HFFc6 (cell line): Measurements from ENCODE around the gene IL16. TPM values are rescaled to one million over a fixed set of nuclear protein-coding genes. Genes with fewer than 3 reads are reported as not detected.

Source experiments
- DNase-seq: peaks from one replicate; pipeline ENCODE4 v3.0.0-alpha.2; 2018
- H3K27ac Mint-ChIP-seq: 2 replicates; pipeline ENCODE4 v1.8.0; 2020; ENCODE audit warnings: mild to moderate bottlenecking, mixed read lengths
- H3K27me3 Mint-ChIP-seq: 2 replicates; pipeline ENCODE4 v1.8.0; 2021; ENCODE audit warnings: mild to moderate bottlenecking, moderate library complexity, mixed read lengths; ENCODE audit not compliant: insufficient read depth
- H3K36me3 Mint-ChIP-seq: 2 replicates; pipeline ENCODE4 v1.8.0; 2021; ENCODE audit warnings: low read depth, mixed read lengths
- H3K4me1 Mint-ChIP-seq: 2 replicates; pipeline ENCODE4 v1.8.0; 2020; ENCODE audit warnings: low read depth, mixed read lengths
- H3K4me3 Mint-ChIP-seq: 2 replicates; pipeline ENCODE4 v1.8.0; 2020; ENCODE audit warnings: mild to moderate bottlenecking, moderate library complexity, mixed read lengths
- H3K9me3 Mint-ChIP-seq: 2 replicates; pipeline ENCODE4 v1.8.0; 2020; ENCODE audit warnings: mild to moderate bottlenecking, mixed read lengths
- CTCF ChIP-seq: fragments of 200-600 bp; sonication (generic); IDR thresholded peaks from 2 replicates; pipeline ENCODE4 v1.5.0; 2021; ENCODE audit warnings: antibody characterized with exemption, mild to moderate bottlenecking
- total RNA-seq, 6 experiments: library from RNA; stranded (reverse); fragmentation: NEBNext Ultra II Directional; extraction: Animal tissue kit (Norgen Biotek cat#: 25700); gene quantifications; 2 replicates in 1 of 6; 3 replicates in 5 of 6; pipeline ENCODE4 v1.2.3, GENCODE V29; 2021

The IL16 gene
- total RNA-seq, 6 experiments from 2014 or later: not detected

- no peaks in the 10 kb centered on the region for H3K36me3 Mint-ChIP-seq
- no peak overlapping the region for H3K4me3 Mint-ChIP-seq
- peaks cover 12% of the 10 kb centered on the region for H3K4me1 Mint-ChIP-seq
- H3K27ac Mint-ChIP-seq: no peak overlapping the region
- peaks cover 20% of the 10 kb centered on the region for H3K27me3 Mint-ChIP-seq
- TF ChIP-seq CTCF: no peak
- no peak for DNase-seq
- H3K9me3 Mint-ChIP-seq: no peaks in the 10 kb centered on the region
Measured at GRCh38 chr15:81296673-81297072, 100.0 kb downstream of the IL16 start.

DNA sequence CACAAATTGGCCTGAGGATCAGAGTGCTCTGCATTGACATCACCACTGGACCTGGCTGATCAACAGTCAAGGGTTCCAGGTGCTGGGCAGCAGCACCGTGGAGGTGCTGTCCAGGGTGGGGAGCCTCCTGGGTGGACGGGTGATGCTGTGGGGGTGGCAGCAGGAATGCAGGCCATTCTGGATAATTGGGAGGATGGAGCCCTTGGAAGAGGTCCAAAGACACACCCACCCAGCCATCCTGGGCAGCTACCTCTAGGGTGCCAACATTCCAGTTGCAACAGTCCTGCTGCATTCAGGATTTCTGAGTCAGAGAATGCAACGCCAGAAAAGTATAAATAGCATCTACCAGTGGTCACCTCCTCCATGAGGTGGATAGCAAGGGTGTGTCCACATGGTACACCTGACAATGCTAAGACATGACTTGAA is 100.5 kb downstream of the IL16 start:
- DNase-seq: peak; percentile 29
- Mint-ChIP-seq H3K36me3 (no peaks in the 10 kb centered on the region), H3K4me1 (peaks cover 12% of the 10 kb centered on the region), H3K27me3 (peaks cover 17% of the 10 kb centered on the region), H3K9me3 (no peaks in the 10 kb centered on the region), H3K27ac (no peak overlapping the region), H3K4me3 (no peak overlapping the region)
- TF ChIP-seq CTCF: no peak

DNA sequence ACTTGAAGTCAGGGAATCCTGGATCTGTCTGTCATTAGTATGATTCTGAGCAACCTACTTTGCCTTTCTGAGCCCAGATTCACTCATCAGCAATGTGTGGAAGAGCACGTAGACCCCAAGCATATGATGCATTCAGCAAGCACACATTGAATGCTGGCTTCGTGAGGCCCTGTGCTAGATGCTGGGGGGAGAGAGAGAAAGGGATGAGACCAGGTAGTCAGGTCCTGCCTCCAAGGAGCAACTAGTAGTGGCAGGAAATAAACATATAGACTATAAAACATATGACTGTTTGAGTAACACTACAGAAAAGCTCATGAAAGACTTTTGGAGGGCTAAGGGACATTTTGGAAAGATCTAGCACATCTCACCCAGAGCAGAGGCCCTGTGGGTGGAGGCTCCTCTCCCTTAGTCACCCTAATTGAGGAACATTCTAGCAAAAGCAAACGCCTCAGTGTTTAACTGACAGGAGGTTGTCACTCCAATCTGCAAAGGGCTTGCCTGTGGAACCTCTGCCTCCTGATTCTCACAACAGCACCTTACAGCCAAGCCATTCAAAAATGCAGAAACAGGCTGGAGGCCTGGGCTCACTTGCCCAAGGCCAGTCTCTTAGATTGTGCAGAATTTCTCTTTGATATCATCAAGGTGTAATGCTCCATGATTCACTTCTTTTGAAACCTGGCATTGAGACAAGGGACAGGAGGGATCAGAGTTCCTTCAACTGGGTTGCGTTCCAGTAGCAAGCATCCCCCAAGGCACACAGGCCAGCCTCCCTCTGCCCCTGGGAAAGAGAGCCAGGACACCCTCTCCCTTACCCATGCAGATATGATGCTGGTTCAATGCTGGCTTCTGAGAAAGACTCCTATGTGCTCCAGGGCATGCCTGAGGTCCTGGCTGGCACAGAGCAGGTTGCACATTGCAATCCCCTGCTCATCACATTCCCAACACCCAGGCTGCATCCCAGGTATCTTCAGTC is 101.2 kb downstream of the IL16 start:
- TF ChIP-seq CTCF: no peak

DNA sequence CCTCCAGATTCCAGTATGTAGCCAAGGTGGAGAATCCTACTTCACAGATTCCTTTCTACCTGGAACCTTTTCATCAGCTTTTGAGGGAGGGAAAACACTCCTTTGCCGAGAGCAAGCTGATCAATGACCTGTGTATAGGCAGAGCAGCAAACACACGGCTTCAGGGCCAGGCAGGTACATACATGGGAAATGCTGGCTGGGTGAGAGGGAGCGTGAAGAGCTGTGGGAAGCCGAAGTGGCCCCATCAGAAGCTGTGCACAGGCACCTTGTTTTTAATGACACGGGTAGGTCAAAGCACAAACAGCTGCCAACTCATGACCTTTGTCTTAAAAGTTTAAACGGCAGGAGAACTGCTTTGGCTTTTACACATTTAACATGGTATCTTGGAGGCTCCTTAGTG is 101.9 kb downstream of the IL16 start:
- H3K9me3 Mint-ChIP-seq: no peaks in the 10 kb centered on the region
- DNase-seq: no peak
- H3K4me1 Mint-ChIP-seq: peaks cover 17% of the 10 kb centered on the region
- no peak for TF ChIP-seq CTCF
- peaks cover 10% of the 10 kb centered on the region for H3K27me3 Mint-ChIP-seq
- no peak overlapping the region for H3K4me3 Mint-ChIP-seq
- no peak overlapping the region for H3K27ac Mint-ChIP-seq
- H3K36me3 Mint-ChIP-seq: no peaks in the 10 kb centered on the region

More for the DNA sequence above, 101.2 kb downstream of the IL16 start:
- Mint-ChIP-seq H3K27ac (no peak overlapping the region), H3K27me3 (peaks cover 10% of the 10 kb centered on the region), H3K4me3 (no peak overlapping the region), H3K9me3 (no peaks in the 10 kb centered on the region), H3K4me1 (peaks cover 12% of the 10 kb centered on the region), H3K36me3 (no peaks in the 10 kb centered on the region)
- DNase-seq: no peak

GRCh38 chr15:81299156-81299555 is 102.5 kb downstream of the IL16 start:
- peaks cover 22% of the 10 kb centered on the region for H3K4me1 Mint-ChIP-seq
- H3K36me3 Mint-ChIP-seq: no peaks in the 10 kb centered on the region
- H3K4me3 Mint-ChIP-seq: no peak overlapping the region
- DNase-seq: no peak
- no peak overlapping the region for H3K27ac Mint-ChIP-seq
- H3K9me3 Mint-ChIP-seq: no peaks in the 10 kb centered on the region
- TF ChIP-seq CTCF: no peak
- peaks cover 10% of the 10 kb centered on the region for H3K27me3 Mint-ChIP-seq
